Ureter (tissue), 1 donor: ENCODE results near the gene FBLN5. TPM values are rescaled to one million over a fixed set of nuclear protein-coding genes. Genes with fewer than 3 reads are reported as not detected.
A peak's percentile ranks its signal among the peaks of the same experiment; 100 is the strongest.

Source experiments
- DNase-seq: peaks from one replicate; pipeline ENCODE4 v3.0.0-alpha.2; 2020; ENCODE audit warnings: low spot score
- total RNA-seq: library from RNA; stranded (reverse); gene quantifications from one replicate; pipeline ENCODE4 v1.2.4, GENCODE V29; 2023
- donor health status: DM: yes; HTN: yes; CAD: no.

The FBLN5 gene
- 39.4 TPM for total RNA-seq

GRCh38 chr14:91947475-91948184 lies at the start of gene FBLN5:
FBLN5 (minus strand) TSS chr14:91947694; CDS start chr14:91947229, 465 bp downstream.
- peak; percentile 56 for DNase-seq

GRCh38 chr14:91996948-91997371 lies 49.5 kb upstream of the FBLN5 start:
- DNase-seq, result no peak

- no peak for DNase-seq
Observed at GRCh38 chr14:91987192-91987591, 39.7 kb upstream of the FBLN5 start.

- DNase-seq, result no peak
Observed at GRCh38 chr14:91985521-91986255, 38.2 kb upstream of the FBLN5 start.

- DNase-seq, result no peak
Observed at GRCh38 chr14:91985008-91985407, 37.5 kb upstream of the FBLN5 start.

GRCh38 chr14:91983588-91983987 lies 36.1 kb upstream of the FBLN5 start:
- no peak for DNase-seq

GRCh38 chr14:91980157-91980556 lies 32.7 kb upstream of the FBLN5 start:
- DNase-seq, result no peak

- DNase-seq, result no peak
Observed at GRCh38 chr14:91977884-91978283, 30.4 kb upstream of the FBLN5 start.

- no peak for DNase-seq
Observed at GRCh38 chr14:91975763-91976162, 28.3 kb upstream of the FBLN5 start.

GRCh38 chr14:91971188-91971778 lies 23.8 kb upstream of the FBLN5 start:
- no peak for DNase-seq

GRCh38 chr14:91968280-91968679 lies 20.8 kb upstream of the FBLN5 start:
- no peak for DNase-seq

GRCh38 chr14:91964724-91965123 lies 17.2 kb upstream of the FBLN5 start:
- no peak for DNase-seq

- no peak for DNase-seq
Observed at GRCh38 chr14:91964011-91964410, 16.5 kb upstream of the FBLN5 start.

- no peak for DNase-seq
Observed at GRCh38 chr14:91963465-91963864, 16.0 kb upstream of the FBLN5 start.

- DNase-seq, result no peak
Observed at GRCh38 chr14:91961297-91962220, 14.1 kb upstream of the FBLN5 start.

- no peak for DNase-seq
Observed at GRCh38 chr14:91957876-91958313, 10.4 kb upstream of the FBLN5 start.

GRCh38 chr14:91956616-91957015 lies 9.1 kb upstream of the FBLN5 start:
- DNase-seq, result no peak

GRCh38 chr14:91955168-91955567 lies 7.7 kb upstream of the FBLN5 start:
- DNase-seq, result no peak

GRCh38 chr14:91953170-91953985 lies 5.9 kb upstream of the FBLN5 start:
- DNase-seq, result no peak

- no peak for DNase-seq
Observed at GRCh38 chr14:91946622-91947474, 646 bp downstream of the FBLN5 start.
